Measurements from ENCODE around the gene CCN2.
A peak's percentile ranks its signal among the peaks of the same experiment; 100 is the strongest.
"Not testable (repeated sequence)": the region's sequence is repeated elsewhere in the genome, so short reads cannot be mapped to it uniquely, and the experiment has no call there.

The CCN2 gene

DNA sequence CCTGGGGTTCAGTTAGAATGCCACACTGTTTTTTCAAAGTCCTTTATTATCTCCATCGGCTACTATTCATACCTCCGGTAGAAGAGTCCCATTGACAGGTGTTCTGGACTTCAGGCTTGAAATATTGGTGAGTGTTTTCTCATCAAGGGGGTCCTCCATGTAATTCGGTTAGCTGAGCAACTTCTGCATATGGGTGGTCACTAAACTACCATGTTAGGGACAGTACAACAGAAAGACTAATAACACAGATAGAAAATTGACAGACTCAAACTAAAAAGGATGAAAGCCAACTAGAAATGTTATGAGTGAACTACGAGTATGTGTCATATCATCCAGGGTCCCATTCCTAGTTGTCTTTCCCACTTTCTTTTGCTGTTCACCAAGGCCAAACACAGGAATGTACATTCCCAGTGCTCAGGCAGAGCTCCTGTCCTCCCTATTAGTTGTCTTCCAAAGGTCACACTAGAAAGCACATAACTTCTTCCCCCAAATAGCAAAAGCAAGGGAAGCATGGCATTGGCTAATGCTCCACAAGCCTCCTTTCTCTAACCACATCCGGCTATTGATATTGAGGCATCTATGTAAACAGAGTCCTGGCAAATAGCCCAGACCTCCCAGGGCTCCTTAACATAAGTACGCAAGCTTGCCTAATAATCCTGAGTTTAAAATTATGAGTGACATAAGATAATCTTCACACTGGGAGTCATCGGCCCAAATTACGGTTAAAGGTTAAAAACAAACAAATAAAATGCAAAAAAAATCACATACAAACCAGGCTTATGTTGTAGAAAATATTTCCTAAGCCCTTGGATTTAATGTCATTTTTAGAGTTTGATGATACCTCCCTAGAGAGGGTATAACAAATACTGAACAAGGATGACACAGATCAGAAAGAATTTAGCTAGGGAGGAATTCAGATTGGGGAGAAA lies 13.2 kb downstream of the CCN2 start:
- DNase-seq (ENCODE audit: low read depth), result no peak

DNA sequence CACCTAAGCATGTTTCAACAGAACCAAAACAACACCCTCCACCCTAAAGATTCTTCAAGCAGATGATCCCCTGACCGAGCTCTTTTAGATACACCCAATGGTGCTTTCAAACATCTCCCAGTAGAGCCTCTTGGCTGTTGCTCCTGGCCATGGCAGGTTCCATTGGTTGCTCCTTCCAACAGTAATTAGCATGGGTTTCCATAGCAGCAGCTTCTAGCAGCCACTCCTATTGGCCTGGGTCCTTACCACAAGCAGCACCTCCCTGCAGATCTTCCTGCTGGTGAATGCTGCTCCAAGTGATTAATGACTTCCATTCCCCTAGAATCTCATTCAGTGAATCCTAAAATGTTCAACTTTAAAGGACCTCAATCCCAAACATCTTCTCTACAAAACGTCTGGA lies 13.9 kb downstream of the CCN2 start:
- DNase-seq (ENCODE audit: low read depth), result no peak

DNA sequence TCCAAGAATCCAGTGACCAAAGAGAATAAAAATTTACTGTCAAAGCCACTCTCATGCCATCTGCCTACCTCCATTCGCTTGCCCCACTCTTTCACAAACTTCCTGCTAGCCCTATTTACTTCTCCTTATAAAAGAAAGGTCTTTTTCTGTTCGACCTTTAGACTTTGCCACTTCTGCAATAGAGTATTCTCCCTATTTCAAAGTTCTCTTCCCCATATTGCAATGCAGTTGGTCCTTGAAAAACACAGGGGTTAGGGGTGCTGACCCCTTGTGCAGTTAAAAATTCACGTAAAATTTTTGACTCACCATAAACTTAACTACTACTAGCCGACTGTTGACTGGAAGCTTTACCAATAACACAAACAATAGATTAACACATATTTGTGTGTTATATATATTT lies 15.0 kb downstream of the CCN2 start:
- DNase-seq (ENCODE audit: low read depth), result no peak

DNA sequence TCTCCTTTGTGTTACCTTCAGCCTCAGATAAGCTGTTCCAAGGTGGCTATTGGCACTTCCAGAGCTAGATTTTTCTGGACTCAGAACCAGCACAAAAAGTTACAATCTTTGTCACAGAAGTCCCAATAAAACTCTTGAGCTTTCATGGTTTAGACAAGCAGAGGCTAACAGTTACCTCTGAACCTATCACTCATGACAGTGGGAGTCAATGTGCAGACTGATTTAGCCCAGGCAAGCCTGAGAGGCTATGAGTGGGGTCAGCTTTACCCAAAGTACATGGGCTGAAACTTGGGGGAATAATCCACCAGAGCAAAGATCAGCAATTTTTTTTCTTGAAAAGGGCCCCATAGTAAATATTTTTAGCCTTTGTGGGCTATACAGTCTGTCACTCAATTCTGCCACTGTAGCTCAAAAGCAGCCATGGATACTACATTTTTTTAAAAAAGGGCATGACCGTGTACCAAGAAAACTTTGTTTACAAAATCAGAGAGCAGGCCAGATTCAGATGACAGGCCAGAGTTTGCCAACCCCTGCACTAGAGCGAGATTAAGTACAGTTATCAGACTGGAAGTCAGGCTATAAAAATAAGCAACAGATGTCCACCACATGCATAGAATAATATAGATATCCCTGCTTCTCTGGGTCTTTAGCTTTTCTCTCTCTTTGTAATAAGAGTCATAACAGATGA lies 20.0 kb downstream of the CCN2 start:
- DNase-seq (ENCODE audit: low read depth), result no peak

DNA sequence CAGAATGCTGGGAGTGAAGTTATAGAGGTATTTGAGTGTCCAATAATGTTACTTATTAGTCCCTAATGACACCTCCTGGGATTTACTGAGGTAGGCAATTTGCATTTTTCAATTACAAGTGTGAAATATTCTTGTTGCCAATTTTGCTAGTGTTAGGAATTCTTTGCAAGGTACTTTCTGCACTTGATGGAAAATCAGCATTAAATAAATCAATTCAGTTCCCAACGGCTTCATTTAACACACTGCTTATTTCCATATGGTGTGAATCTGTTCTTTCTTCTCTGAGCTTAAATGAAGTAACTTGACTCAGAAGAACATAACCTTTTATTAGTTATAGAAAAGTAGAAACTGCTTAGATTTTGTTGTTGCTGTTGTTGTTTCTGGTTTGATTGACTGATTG lies 21.2 kb downstream of the CCN2 start:
- no peak for DNase-seq (ENCODE audit: low read depth)

DNA sequence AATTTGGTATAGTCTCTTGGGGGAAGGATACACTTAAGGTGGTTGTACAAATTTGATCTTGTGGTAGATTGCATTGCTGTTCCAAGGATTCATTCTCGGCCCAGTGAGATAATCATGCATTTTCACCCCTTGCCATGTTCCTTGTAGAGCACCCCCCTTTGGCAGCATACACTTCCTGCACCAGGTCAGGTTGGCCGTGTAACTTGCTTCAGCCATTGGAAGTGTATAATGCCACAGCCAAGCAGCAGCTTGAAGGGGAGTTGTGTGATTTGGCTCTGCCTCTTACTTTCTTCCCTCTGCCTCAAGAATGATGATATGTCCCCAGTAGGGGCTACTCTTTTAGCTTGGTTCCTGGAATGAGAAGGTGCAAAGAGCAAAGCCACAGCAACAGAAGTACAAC lies 21.9 kb downstream of the CCN2 start:
- no peak for DNase-seq (ENCODE audit: low read depth)

DNA sequence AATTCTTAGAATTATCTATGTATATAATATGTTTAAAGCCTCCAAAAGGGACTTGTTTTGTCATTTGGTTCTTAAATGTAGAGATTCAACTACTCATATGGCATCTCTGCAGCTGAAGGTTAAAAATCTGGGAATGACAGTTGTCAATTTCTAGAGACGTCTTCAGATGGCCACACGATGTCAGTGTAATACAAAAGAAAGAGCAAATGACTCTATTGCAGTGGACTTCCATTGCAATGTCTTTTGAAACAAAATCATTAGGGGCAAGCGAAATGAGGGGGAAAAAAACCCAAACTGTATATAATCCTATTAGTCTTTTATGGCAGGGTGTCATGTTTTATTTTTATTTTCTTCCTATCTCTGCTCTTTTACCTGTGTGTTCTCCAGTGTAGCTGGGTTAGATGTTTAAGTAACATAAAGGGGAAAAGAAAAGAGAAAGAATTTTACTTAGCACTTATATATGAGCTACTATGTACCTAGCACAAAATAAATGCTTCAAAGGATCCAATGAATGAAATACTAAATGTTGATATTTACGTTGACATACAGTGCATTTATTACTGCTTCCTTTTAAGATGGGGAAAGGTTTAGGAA lies 26.2 kb downstream of the CCN2 start:
- DNase-seq (ENCODE audit: low read depth), result no peak

DNA sequence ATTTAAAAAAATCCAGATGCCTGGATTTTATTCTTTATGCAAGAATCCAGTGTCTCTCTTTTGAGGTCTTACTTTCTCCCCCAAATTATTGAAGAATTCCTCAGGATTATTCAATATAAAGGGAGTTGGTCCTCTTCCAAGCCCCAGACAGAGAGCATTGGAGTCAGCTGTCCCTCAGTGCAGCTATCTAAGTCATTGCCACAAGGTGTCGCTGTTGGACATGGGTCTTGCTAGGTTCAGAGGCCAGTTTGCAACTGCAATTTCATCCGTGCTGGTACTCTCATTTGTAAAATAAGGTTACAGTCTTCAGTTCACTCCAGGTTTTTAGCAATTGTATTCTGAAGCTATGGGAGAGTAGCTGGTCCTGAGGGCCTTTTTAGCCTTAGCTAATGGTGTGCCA lies 27.8 kb downstream of the CCN2 start:
- no peak for DNase-seq (ENCODE audit: low read depth)

DNA sequence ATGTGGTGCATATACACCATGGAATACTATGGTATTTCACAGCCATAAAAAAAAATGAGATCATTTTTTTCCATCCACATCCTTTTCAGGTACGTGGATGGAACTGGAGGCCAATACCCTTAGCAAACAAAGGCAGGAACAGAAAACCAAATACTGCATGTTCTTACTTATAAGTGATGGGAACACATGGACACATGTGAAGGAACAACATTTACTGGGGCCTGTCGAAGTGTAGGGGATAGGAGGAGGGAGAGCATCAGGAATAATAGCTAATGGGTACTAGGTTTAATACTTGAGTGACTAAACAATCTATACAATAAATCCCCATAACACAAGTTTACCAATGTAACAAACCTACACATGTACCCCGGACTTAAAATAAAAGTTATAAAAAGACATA lies 30.5 kb downstream of the CCN2 start:
- DNase-seq (ENCODE audit: low read depth), result no peak

DNA sequence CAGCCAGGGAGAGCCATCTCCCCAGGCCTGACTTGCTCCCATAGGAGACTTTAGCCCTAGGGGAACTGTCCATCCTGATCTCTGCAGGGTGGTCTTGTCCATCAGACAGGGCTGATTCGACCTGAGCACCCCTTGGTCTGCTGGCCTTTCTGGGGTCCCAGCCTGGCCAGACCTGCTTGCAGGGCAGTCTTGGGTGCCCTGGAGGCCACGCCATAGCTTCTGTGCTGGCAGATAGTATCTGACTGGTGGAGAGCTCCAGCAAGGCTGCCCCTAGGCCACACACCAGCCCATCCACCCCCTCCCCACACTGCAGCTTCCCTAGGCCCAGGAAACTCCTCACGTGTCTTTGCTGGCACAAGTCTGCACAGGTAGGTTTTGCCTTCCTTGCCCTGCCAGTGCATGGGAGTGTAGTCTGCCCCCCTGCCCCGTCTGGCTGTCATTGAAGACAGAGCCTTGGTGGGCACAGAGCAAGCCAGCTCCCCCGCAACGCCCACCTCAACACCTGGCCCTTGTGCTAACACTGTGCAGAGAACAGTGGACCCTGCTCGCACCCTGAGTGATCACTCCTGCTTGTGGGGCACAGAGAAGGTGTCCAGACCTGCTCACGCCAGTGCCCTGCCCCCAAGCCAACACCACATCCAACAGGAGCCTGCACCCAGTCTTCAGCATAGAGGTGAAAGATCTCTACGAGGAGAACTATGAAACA lies 32.4 kb downstream of the CCN2 start:
- no peak for DNase-seq (ENCODE audit: low read depth)

DNA sequence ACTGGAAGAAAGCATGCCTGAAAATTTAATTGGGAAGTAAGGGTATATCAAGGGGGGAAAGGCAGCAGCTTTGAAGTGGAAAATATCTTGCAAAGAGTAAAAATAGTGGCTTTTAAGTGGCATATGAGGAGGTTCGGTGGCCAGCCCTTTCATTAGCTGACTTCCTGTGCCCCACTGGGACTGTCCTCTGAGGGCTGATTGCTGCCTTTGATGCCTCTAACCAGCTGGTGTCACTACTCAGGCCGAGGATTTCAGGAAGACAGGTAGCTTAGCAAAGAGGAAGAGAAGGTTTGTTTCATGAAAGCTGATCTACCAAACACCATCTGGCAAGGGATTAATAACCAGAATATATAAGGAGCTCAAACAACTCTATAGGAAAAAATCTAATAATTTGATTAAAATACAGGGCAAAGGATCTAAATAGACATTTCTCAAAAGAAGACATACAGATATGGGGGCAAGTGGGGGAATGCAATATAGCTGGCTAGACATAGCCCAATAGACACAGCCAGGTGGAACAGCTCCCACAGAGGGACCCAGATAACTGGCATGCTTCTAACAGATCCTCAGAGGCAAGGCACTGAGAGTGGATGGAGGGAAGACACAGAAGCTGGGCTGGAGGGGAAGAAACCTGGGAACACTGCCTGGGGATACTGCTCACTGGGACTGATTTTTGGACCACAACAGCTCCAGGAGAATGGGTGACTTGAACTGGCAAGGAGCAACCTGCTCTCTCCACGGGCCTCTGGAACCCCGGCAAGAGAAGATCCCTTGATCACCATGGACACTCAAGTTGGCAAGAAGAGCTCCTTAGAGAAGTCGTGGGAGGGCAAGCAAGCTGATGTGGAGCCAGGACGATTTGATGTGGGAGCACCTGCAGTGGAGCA lies 33.2 kb downstream of the CCN2 start:
- no peak for DNase-seq (ENCODE audit: low read depth)

DNA sequence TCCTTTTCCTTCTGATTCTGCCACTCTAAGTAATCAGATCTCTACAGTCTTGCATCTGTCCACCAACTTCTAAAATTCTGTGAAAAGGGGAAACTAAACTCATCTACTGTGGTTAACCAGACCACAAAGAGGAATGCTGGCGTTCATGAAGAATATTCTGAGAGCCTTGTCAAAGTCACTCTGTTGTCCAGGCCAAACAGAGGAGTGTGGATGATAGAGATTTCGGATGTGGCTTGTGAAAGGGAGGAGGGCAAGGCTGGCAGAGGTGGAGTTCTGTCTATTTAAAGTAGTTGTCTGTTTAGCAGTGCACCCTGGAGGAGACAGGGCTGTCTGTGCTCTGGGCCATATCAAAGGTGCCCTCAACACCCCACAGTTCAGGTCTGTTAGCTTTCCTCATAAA lies 33.9 kb downstream of the CCN2 start:
- no peak for DNase-seq (ENCODE audit: low read depth)

DNA sequence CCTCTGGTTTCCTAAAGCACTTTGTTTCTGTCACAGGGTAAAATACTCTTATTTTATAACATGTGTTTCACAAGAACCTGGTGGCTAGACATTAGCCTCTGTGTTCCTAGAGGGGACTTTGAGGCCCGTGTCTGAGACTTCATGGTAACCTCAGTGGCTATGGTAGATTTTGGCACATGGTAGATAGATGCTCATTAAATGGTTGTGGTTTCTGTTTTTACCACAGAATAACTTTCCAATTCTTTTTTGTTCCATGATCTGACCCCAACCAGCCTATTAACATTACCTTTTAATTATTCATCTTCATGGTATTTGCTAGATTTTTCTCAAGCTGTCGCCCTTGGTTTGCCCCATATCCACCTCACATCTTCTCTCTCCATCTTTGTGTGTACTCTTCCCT lies 34.3 kb downstream of the CCN2 start:
- no peak for DNase-seq (ENCODE audit: low read depth)

DNA sequence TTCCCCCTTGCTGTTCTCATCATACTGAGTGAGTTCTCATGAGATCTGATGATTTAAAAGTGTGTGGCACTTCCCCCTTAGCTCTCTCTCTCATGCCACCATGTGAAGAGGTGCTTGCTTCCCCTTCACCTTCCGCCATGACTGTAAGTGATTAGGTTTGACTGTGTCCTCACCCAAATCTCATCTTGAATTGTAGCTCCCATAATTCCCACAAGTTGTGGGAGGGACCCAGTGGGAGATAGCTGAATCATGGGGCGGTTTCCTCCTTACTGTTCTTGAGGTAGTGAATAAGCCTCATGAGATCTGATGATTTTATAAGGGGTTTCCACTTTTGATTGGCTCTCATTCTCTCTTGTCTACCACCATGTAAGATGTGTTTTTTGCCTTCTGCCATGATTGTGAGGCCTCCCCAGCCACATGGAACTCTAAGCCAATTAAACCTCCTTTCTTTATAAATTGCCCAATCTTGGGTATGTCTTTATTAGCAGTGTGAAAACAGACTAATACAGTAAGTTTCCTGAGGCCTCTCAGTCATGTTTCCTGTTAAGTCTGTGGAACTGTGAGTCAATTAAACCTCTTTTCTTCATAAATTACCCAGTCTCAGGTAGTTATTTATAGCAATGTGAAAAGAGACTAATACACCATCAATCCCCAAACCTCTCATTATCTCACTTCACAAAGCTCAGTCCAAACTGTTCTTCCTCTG lies 34.9 kb downstream of the CCN2 start:
- not testable (repeated sequence) for DNase-seq (ENCODE audit: low read depth)

DNA sequence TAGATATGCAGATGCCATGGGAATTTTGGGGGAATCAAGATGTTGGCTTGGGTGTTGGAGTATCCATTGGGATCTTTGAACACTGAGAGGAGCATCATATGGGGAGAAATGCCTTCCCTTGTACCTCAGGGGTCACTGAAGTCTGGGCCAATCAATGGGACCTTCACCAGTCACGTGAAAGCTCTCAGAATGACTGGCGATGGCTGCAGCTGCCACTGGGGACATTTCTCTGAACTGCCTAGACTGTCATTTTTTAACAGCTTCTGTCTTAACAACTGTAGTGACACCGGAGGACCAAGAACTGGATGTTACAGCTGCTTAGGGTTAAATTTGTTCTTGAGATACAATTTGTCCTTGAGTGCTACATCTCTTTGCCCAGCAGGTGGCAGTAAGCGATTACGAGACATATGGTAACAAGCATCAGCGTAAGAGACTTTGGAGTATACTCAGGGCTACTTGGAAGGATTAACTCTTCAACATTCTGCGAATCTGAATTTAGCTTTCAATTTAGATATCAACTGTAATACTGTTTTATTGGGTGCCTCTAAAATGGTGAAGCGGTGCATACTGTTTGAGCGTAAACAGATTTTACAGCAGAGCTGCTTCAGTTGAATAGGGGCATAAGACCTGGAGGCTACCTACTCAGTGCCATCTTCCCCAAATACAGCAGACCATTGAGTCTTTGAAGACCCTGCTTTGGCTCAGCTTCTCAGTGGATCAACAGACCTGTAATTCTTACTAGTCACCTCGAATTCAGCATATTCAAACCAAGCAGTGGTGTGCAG lies 36.0 kb downstream of the CCN2 start:
- DNase-seq (ENCODE audit: low read depth), result peak; percentile 8

DNA sequence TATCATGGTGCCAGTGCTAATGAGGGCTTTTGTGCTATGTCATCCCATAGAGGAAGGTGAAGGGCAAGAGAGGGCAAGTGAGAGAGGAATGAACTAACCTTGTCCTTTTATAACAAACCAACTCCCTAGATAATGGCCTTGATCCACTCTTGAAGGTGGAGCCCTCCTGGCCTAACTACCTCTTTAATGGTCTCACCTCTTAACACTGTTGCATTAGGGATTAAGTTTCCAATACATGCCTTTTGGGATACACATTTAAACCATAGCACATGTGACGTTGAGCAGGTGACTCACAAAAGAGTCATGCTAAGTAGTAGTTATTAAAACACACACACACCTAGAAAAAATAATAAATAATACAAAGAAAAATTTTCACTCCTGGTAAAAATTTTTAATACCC lies 36.9 kb downstream of the CCN2 start:
- DNase-seq (ENCODE audit: low read depth), result no peak

DNA sequence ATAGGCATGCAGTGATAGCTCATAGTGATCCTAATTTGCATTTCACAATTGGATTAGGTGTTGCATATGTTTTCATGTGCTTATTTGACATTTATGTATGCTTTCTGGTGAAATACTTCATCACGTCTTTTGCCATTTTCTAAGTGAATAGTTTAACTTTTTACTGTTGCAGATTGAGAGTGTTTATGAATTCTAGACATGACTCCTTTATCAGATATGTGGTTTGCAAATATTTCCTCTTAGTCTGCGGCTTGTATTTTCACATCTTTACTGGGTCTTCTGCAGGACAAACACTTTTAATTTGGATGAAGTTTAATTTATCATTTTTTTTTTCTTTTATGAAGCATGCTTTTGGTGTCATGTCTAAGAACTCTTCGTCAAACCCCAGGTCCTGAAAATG lies 39.2 kb downstream of the CCN2 start:
- DNase-seq (ENCODE audit: low read depth), result no peak

DNA sequence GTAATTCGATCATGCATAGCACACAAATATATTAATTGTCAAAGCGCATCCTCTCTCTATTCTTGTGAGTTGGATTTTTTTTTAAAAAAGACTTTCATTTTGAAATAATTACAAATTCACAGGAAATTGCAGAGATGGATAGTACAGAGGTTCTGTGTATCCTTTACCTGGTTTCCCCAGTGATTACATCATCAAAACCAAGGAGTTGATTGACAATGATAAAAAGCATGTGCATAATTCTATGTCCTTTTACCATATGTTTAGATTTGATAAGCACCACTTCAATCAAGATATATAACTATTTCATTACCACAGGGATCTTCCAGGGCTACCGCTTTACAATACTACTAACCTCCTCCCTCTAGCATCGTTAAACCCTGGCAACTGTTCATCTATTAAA lies 40.2 kb downstream of the CCN2 start:
- no peak for DNase-seq (ENCODE audit: low read depth)

DNA sequence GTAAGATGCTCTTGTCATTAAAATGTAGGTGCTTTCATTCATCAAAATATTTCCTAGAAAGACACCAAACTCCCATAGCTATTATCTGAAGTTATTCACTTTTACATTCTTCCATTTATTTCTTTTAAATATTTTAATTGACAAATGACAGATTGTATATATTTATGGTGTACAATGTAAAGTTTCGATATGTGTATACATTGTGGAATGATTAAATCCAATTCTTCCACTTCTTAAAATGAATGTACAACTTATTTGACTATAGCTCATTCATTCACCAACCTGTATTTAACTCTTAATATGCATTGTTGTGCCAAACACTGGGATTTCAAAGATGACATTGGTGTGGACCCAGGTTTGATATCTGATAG lies 41.0 kb downstream of the CCN2 start:
- no peak for DNase-seq (ENCODE audit: low read depth)
